Measurements from ENCODE around the gene HSD17B2.
"Not testable (repeated sequence)": the region's sequence is repeated elsewhere in the genome, so short reads cannot be mapped to it uniquely, and the experiment has no call there.

Gene HSD17B2

DNA sequence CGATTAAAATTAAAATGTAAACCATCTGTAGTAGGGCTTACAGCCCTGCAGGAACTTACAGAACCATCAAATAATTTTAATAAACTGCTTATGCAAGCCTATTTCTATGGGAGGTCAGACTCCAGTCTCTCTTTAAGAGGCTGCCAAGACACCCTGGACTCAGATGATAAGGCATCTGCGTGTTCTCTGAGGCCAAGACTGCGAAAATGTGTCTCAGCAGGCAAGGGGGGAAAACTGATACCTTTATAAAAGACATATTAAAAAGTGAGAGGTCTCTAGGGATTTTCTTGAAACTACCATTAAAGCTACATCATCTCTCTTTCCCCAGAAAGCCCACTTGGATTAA is 102.7 kb downstream of the HSD17B2 start:
- H3K4me1 ChIP-seq (ENCODE audit: control insufficient read depth in 1 of 2, insufficient read depth in 2 of 2, low read length in 2 of 2): no peaks in the 10 kb centered on the region
- H3K36me3 ChIP-seq (ENCODE audit: control insufficient read depth in 1 of 2, insufficient read depth in 2 of 2, low read length in 2 of 2): peaks cover 0 to 7% of the 10 kb centered on the region in 2 donors
- H3K27ac ChIP-seq (ENCODE audit: low read length): no peak overlapping the region
- no peaks in the 10 kb centered on the region for H3K9me3 ChIP-seq (ENCODE audit: control insufficient read depth in 1 of 2, low read length in 2 of 2)
- no peak overlapping the region for H3K4me3 ChIP-seq (ENCODE audit: low read depth in 1 of 2, low read length in 2 of 2)
- H3K27me3 ChIP-seq (ENCODE audit: low read depth, low read length): no peaks in the 10 kb centered on the region

DNA sequence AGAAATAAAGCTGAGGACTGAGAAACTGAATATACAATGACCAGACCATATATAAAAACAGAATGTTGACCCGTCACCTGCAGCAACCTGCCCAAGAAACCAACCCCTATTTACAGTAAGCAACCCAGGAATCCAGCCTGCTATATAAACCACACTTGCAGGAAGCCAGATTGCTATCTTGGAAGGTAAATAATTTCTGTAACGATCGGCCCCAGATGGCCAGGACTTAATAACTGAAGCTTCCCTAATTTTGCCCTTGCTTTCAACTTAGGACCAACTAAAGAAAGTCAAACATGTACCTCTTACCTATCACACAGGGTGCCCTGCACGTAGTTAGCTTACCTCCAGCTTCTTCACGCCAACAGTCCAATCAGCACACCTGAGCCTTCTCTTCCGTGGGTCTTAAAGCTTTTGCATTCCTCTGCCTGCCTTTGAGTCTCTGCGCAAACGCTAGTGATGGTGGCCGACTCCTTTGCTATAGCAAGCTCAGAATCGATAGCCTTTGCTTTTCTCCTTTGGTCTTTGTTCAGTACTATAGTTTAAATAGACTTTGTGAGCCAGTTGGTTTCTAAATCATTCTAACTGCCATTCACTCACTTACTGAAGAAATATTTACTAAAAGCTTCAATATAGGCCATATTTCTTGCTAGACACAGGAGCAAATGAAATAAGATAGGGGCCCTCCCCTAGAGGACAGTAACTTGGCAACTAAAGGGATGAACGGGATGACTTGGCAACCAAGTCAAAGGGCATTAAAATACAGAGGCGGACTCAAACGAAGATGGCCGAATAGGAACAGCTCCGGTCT is 103.6 kb downstream of the HSD17B2 start:
- H3K36me3 ChIP-seq (ENCODE audit: control insufficient read depth in 1 of 2, insufficient read depth in 2 of 2, low read length in 2 of 2): peaks cover 0 to 7% of the 10 kb centered on the region in 2 donors
- no peak overlapping the region for H3K27ac ChIP-seq (ENCODE audit: low read length)
- H3K27me3 ChIP-seq (ENCODE audit: low read depth, low read length): no peaks in the 10 kb centered on the region
- no peaks in the 10 kb centered on the region for H3K9me3 ChIP-seq (ENCODE audit: control insufficient read depth in 1 of 2, low read length in 2 of 2)
- H3K4me3 ChIP-seq (ENCODE audit: low read depth in 1 of 2, low read length in 2 of 2): no peak overlapping the region
- H3K4me1 ChIP-seq (ENCODE audit: control insufficient read depth in 1 of 2, insufficient read depth in 2 of 2, low read length in 2 of 2): no peaks in the 10 kb centered on the region

DNA sequence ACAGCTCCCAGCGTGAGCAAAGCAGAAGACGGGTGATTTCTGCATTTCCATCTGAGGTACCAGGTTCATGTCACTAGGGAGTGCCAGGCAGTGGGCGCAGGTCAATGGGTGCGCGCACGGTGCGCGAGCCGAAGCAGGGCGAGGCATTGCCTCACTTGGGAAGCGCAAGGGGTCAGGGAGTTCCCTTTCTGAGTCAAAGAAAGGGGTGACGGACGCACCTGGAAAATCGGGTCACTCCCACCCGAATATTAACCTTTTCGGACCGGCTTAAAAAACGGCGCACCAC is 104.2 kb downstream of the HSD17B2 start:
- H3K9me3 ChIP-seq (ENCODE audit: control insufficient read depth in 1 of 2, low read length in 2 of 2); H3K4me1 ChIP-seq (ENCODE audit: control insufficient read depth in 1 of 2, insufficient read depth in 2 of 2, low read length in 2 of 2); H3K27ac ChIP-seq (ENCODE audit: low read length); H3K4me3 ChIP-seq (ENCODE audit: low read depth in 1 of 2, low read length in 2 of 2); H3K27me3 ChIP-seq (ENCODE audit: low read depth, low read length); H3K36me3 ChIP-seq (ENCODE audit: control insufficient read depth in 1 of 2, insufficient read depth in 2 of 2, low read length in 2 of 2): not testable (repeated sequence)

DNA sequence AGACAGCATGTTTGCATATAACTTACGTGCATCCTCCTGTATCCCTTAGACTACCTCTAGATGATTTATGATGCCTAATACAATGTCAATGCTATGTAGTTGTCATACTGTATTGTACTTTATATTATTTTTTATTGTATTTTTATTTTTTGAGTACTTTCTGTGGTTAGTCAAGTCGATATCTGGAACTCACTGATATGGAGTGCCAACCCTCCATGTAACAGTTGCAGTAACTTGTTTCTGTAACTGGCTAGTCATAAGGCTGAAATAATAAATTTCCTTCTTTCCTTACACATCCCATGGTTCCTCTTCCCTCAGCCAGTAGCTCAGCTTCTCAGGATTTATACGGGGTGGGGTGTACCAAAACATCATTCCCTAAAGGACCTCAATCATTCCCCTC is 111.5 kb downstream of the HSD17B2 start:
- Histone ChIP-seq H3K4me1 (ENCODE audit: control insufficient read depth in 1 of 2, insufficient read depth in 2 of 2, low read length in 2 of 2) (no peaks in the 10 kb centered on the region), H3K4me3 (ENCODE audit: low read depth in 1 of 2, low read length in 2 of 2) (no peak overlapping the region), H3K36me3 (ENCODE audit: control insufficient read depth in 1 of 2, insufficient read depth in 2 of 2, low read length in 2 of 2) (peaks cover 14 to 22% of the 10 kb centered on the region in 2 donors), H3K27me3 (ENCODE audit: low read depth, low read length) (no peaks in the 10 kb centered on the region), H3K27ac (ENCODE audit: low read length) (no peak overlapping the region), H3K9me3 (ENCODE audit: control insufficient read depth in 1 of 2, low read length in 2 of 2) (no peaks in the 10 kb centered on the region)

DNA sequence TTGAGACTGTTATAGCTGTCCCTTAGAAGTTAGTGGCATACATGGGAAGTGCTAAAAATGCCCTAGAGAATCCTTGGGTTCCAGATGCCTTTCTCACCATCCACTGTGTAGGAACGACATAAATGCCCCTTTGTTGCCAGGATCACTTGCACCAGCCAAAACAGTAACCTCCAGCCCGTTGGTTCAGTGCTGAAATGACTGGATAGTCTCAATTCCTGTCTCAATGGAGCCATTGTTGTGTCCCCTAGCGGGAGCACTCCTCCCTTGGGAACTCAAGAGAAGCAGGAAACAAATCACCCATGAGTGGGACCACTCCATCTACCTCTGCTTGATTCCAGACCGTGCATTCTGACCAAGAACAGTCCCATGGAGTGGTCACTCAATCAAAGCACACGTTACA is 111.9 kb downstream of the HSD17B2 start:
- Histone ChIP-seq H3K9me3 (ENCODE audit: control insufficient read depth in 1 of 2, low read length in 2 of 2) (no peaks in the 10 kb centered on the region), H3K36me3 (ENCODE audit: control insufficient read depth in 1 of 2, insufficient read depth in 2 of 2, low read length in 2 of 2) (peaks cover 14 to 22% of the 10 kb centered on the region in 2 donors), H3K4me3 (ENCODE audit: low read depth in 1 of 2, low read length in 2 of 2) (no peak overlapping the region), H3K27ac (ENCODE audit: low read length) (no peak overlapping the region), H3K4me1 (ENCODE audit: control insufficient read depth in 1 of 2, insufficient read depth in 2 of 2, low read length in 2 of 2) (no peaks in the 10 kb centered on the region), H3K27me3 (ENCODE audit: low read depth, low read length) (no peaks in the 10 kb centered on the region)

DNA sequence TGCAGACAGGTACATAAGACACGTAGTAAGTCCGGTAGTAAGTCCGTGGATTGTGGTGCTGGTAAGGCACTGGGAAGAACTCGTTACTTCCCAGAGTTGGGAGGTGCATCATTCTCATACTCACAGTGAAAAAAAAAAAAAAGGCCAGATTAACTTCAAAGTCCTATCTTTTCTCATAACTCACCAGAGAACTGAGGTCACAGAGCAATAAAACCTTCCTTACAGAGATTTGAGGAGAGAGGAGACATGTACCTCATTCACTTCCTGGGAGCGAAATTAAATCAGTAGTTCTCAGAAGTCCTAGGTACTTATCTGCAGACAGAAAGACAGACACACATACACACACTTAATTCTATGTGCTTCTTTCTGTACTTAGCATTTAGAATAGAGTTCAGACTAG is 112.5 kb downstream of the HSD17B2 start:
- Histone ChIP-seq H3K4me3 (ENCODE audit: low read depth in 1 of 2, low read length in 2 of 2) (no peak overlapping the region), H3K27ac (ENCODE audit: low read length) (no peak overlapping the region), H3K36me3 (ENCODE audit: control insufficient read depth in 1 of 2, insufficient read depth in 2 of 2, low read length in 2 of 2) (peaks cover 14 to 22% of the 10 kb centered on the region in 2 donors), H3K4me1 (ENCODE audit: control insufficient read depth in 1 of 2, insufficient read depth in 2 of 2, low read length in 2 of 2) (no peaks in the 10 kb centered on the region), H3K27me3 (ENCODE audit: low read depth, low read length) (no peaks in the 10 kb centered on the region), H3K9me3 (ENCODE audit: control insufficient read depth in 1 of 2, low read length in 2 of 2) (no peaks in the 10 kb centered on the region)

Data from muscle layer of duodenum (tissue), 2 donors.